HG02870 (cell line): ENCODE data around the gene WDR72.

ENCODE experiments used
- ATAC-seq: cut with Tn5 transposase; IDR thresholded peaks from one replicate; pipeline ENCODE4 v1.9.1; 2021; ENCODE audit warnings: mild to moderate bottlenecking, moderate library complexity; ENCODE audit not compliant: unreplicated experiment

The WDR72 gene

GRCh38 chr15:53611145-53611920 is 148.1 kb downstream of the WDR72 start:
- no peak for ATAC-seq

- no peak for ATAC-seq
Observed at GRCh38 chr15:53591041-53591440, 168.4 kb downstream of the WDR72 start.

GRCh38 chr15:53590380-53590779 is 169.1 kb downstream of the WDR72 start:
- ATAC-seq, result no peak

GRCh38 chr15:53589520-53590057 is 169.9 kb downstream of the WDR72 start:
- ATAC-seq, result no peak

- ATAC-seq, result no peak
Observed at GRCh38 chr15:53588773-53589172, 170.7 kb downstream of the WDR72 start.

- no peak for ATAC-seq
Observed at GRCh38 chr15:53586799-53587198, 172.7 kb downstream of the WDR72 start.

GRCh38 chr15:53581513-53581912 is 177.9 kb downstream of the WDR72 start:
- ATAC-seq, result no peak

- ATAC-seq, result no peak
Observed at GRCh38 chr15:53580366-53580765, 179.1 kb downstream of the WDR72 start.

GRCh38 chr15:53576841-53577240 is 182.6 kb downstream of the WDR72 start:
- no peak for ATAC-seq

GRCh38 chr15:53573091-53573490 is 186.4 kb downstream of the WDR72 start:
- no peak for ATAC-seq

- ATAC-seq, result no peak
Observed at GRCh38 chr15:53569751-53570480, 189.5 kb downstream of the WDR72 start.

GRCh38 chr15:53566912-53567311 is 192.6 kb downstream of the WDR72 start:
- no peak for ATAC-seq

GRCh38 chr15:53565721-53566120 is 193.7 kb downstream of the WDR72 start:
- ATAC-seq, result no peak

- ATAC-seq, result no peak
Observed at GRCh38 chr15:53564647-53565046, 194.8 kb downstream of the WDR72 start.

GRCh38 chr15:53563627-53564026 is 195.8 kb downstream of the WDR72 start:
- no peak for ATAC-seq

GRCh38 chr15:53559364-53560277 is 199.8 kb downstream of the WDR72 start:
- no peak for ATAC-seq

GRCh38 chr15:53558384-53558783 is 201.1 kb downstream of the WDR72 start:
- ATAC-seq, result no peak

GRCh38 chr15:53555226-53555625 is 204.2 kb downstream of the WDR72 start:
- no peak for ATAC-seq

- ATAC-seq, result no peak
Observed at GRCh38 chr15:53549697-53550305, 209.7 kb downstream of the WDR72 start.

GRCh38 chr15:53548236-53548635 is 211.2 kb downstream of the WDR72 start:
- no peak for ATAC-seq
